GM23338 (cell line): ENCODE measurements around the gene TGOLN2. TPM values are rescaled to one million over a fixed set of nuclear protein-coding genes. Genes with fewer than 3 reads are reported as not detected.

Experiments used
- ATAC-seq: fragments of 200-7000 bp; cut with Tn5 transposase; 3 replicates; pipeline ENCODE4 v1.9.1; 2020
- DNase-seq: peaks from one replicate; pipeline ENCODE4 v3.0.0-alpha.2; 2015; ENCODE audit warnings: low spot score
- H2AFZ ChIP-seq: fragments of 200-600 bp; sonication (generic); 2 replicates; pipeline ENCODE4 v1.8.0; 2016; ENCODE audit warnings: antibody characterized with exemption, mild to moderate bottlenecking, moderate library complexity
- H3F3A ChIP-seq: fragments of 200-600 bp; sonication (generic); replicated peaks from 2 replicates; pipeline ENCODE4 v1.8.0; 2017; ENCODE audit warnings: antibody characterized with exemption, mixed run types, low read depth
- H3K27ac ChIP-seq: fragments of 200-600 bp; sonication (generic); 2 replicates; pipeline ENCODE4 v1.6.1; 2016; ENCODE audit warnings: low read depth
- H3K27me3 ChIP-seq: fragments of 200-600 bp; sonication (generic); 2 replicates; pipeline ENCODE4 v1.8.0; 2016; ENCODE audit warnings: mild to moderate bottlenecking, mixed run types, moderate library complexity; ENCODE audit not compliant: insufficient read depth
- H3K36me3 ChIP-seq: fragments of 200-600 bp; sonication (generic); 2 replicates; pipeline ENCODE4 v1.8.0; 2016; ENCODE audit warnings: mild to moderate bottlenecking; ENCODE audit not compliant: insufficient read depth
- H3K4me1 ChIP-seq: fragments of 200-600 bp; sonication (generic); 2 replicates; pipeline ENCODE4 v1.8.0; 2016; ENCODE audit warnings: mild to moderate bottlenecking, moderate library complexity; ENCODE audit not compliant: insufficient read depth
- H3K4me2 ChIP-seq: fragments of 200-600 bp; sonication (generic); 2 replicates; pipeline ENCODE4 v1.7.1; 2017; ENCODE audit warnings: mixed run types
- H3K4me3 ChIP-seq: fragments of 200-600 bp; sonication (generic); 2 replicates; pipeline ENCODE4 v1.6.1; 2016; ENCODE audit warnings: mixed run types
- H3K79me2 ChIP-seq: fragments of 200-600 bp; sonication (generic); replicated peaks from 2 replicates; pipeline ENCODE4 v1.8.0; 2017; ENCODE audit warnings: mild to moderate bottlenecking; ENCODE audit not compliant: insufficient read depth
- H3K9me2 ChIP-seq: fragments of 200-600 bp; sonication (generic); 2 replicates; pipeline ENCODE4 v1.8.0; 2017; ENCODE audit not compliant: insufficient read depth
- H4K20me1 ChIP-seq: fragments of 200-600 bp; sonication (generic); replicated peaks from 2 replicates; pipeline ENCODE4 v1.8.0; 2017; ENCODE audit warnings: mild to moderate bottlenecking; ENCODE audit not compliant: insufficient read depth
- H3K27ac Mint-ChIP-seq: 2 replicates; pipeline ENCODE4 v1.8.0; 2020; ENCODE audit warnings: inconsistent platforms, mild to moderate bottlenecking, moderate library complexity, mixed read lengths
- H3K27me3 Mint-ChIP-seq: 3 replicates; pipeline ENCODE4 v1.8.0; 2022; ENCODE audit warnings: low read depth, mild to moderate bottlenecking, moderate library complexity, mixed read lengths, inconsistent platforms; ENCODE audit not compliant: insufficient read depth, poor library complexity
- H3K36me3 Mint-ChIP-seq: 3 replicates; pipeline ENCODE4 v1.8.0; 2021; ENCODE audit warnings: low read depth, mild to moderate bottlenecking, inconsistent platforms, moderate library complexity, mixed read lengths
- H3K4me1 Mint-ChIP-seq: 3 replicates; pipeline ENCODE4 v1.8.0; 2020; ENCODE audit warnings: mild to moderate bottlenecking, inconsistent platforms, mixed read lengths
- H3K4me3 Mint-ChIP-seq: 3 replicates; pipeline ENCODE4 v1.8.0; 2021; ENCODE audit warnings: moderate library complexity, mild to moderate bottlenecking, inconsistent platforms, mixed read lengths
- H3K9me3 Mint-ChIP-seq: 3 replicates; pipeline ENCODE4 v1.8.0; 2020; ENCODE audit warnings: moderate library complexity, mild to moderate bottlenecking, inconsistent platforms, mixed read lengths
- CREB1 ChIP-seq: fragments of 250-450 bp; sonication (Bioruptor Pico); IDR thresholded peaks from 2 replicates; pipeline ENCODE4 v1.5.0; 2020; ENCODE audit warnings: low read depth, mild to moderate bottlenecking, moderate library complexity
- ETS1 ChIP-seq: IDR thresholded peaks from 2 replicates; pipeline ENCODE4 v1.6.1; 2016; ENCODE audit warnings: antibody characterized with exemption
- EZH2 ChIP-seq: fragments of 200-600 bp; sonication (generic); IDR thresholded peaks from one replicate; pipeline ENCODE4 v1.8.0; 2017; ENCODE audit warnings: antibody characterized with exemption, mild to moderate bottlenecking, low read depth; ENCODE audit not compliant: unreplicated experiment
- EZH2phosphoT487 ChIP-seq: fragments of 200-600 bp; sonication (generic); IDR thresholded peaks from one replicate; pipeline ENCODE4 v1.8.1; 2018; ENCODE audit warnings: antibody characterized with exemption; ENCODE audit not compliant: unreplicated experiment
- JUNB ChIP-seq: IDR thresholded peaks from one replicate; pipeline ENCODE4 v1.6.1; 2016; ENCODE audit warnings: antibody characterized with exemption; ENCODE audit not compliant: unreplicated experiment
- NANOG ChIP-seq: IDR thresholded peaks from 2 replicates; pipeline ENCODE4 v1.6.1; 2016; ENCODE audit warnings: antibody characterized with exemption, borderline replicate concordance
- POLR2AphosphoS5 ChIP-seq: IDR thresholded peaks from 2 replicates; pipeline ENCODE4 v1.6.1; 2016; ENCODE audit warnings: antibody characterized with exemption, low read depth
- STAT1 ChIP-seq: IDR thresholded peaks from one replicate; pipeline ENCODE4 v1.6.1; 2016; ENCODE audit warnings: antibody characterized with exemption; ENCODE audit not compliant: unreplicated experiment
- ZNF114 ChIP-seq: fragments of 250-450 bp; sonication (Bioruptor Pico); IDR thresholded peaks from 2 replicates; pipeline ENCODE4 v1.5.0; 2020; ENCODE audit warnings: mild to moderate bottlenecking, moderate library complexity
- ZNF331 ChIP-seq: fragments of 250-450 bp; sonication (Bioruptor Pico); IDR thresholded peaks from 2 replicates; pipeline ENCODE4 v1.5.0; 2020; ENCODE audit warnings: low read depth, mild to moderate bottlenecking, moderate library complexity
- polyA plus RNA-seq: library from polyadenylated mRNA; unstranded; fragments of >200 nt; fragmentation: Nextera tagmentation; extraction: Ambion mirVana; gene quantifications from 2 replicates; pipeline ENCODE4 v1.2.1, GENCODE V29; 2016
- total RNA-seq: library from RNA; depleted of rRNA; stranded (reverse); fragments of >200 nt; shearing (Covaris generic); gene quantifications from 2 replicates; pipeline ENCODE4 v1.2.3, GENCODE V29; 2014
- TF ChIP-seq, protein P1 (sequence below): IDR thresholded peaks from one replicate; pipeline ENCODE4 v1.6.1; 2018; ENCODE audit warnings: antibody characterized with exemption; ENCODE audit not compliant: unreplicated experiment

TGOLN2 gene
- total and polyA plus RNA-seq, 2 experiments from 2014 or later: 20.8 to 48.3 TPM

- ATAC-seq: no peak
- H3K27me3 ChIP-seq: no peaks in the 10 kb centered on the region
These were observed 48.7 kb upstream of the TGOLN2 start for GRCh38 chr2:85376291-85377065.

GRCh38 chr2:85371045-85371444, 43.3 kb upstream of the TGOLN2 start:
- DNase-seq: no peak
- Histone ChIP-seq H4K20me1 (no peaks in the 10 kb centered on the region), H2AFZ (no peak overlapping the region), H3K27ac (no peak overlapping the region), H3K4me1 (no peaks in the 10 kb centered on the region), H3K4me2 (no peak overlapping the region), H3F3A (no peaks in the 10 kb centered on the region), H3K9me2 (no peaks in the 10 kb centered on the region), H3K4me3 (no peak overlapping the region), H3K79me2 (no peaks in the 10 kb centered on the region), H3K36me3 (no peaks in the 10 kb centered on the region), H3K27me3 (no peaks in the 10 kb centered on the region)
- H3K4me3 Mint-ChIP-seq: no peak overlapping the region
- H3K36me3 Mint-ChIP-seq: peaks cover 8% of the 10 kb centered on the region; the same call in 2 of the 3 replicates
- H3K9me3 Mint-ChIP-seq: no peaks in the 10 kb centered on the region; the same call in 2 of the 3 replicates
- no peaks in the 10 kb centered on the region for H3K4me1 Mint-ChIP-seq
- ATAC-seq: no peak
- peaks cover under 1% of the 10 kb centered on the region for H3K27me3 Mint-ChIP-seq
- no peak overlapping the region for H3K27ac Mint-ChIP-seq
- TF ChIP-seq STAT1 (no peak), POLR2AphosphoS5 (no peak), NANOG (no peak), ETS1 (no peak), ZNF331 (CRISPR knock-in tag) (no peak), CREB1 (CRISPR knock-in tag) (no peak), ZNF114 (CRISPR knock-in tag) (no peak), JUNB (no peak), EZH2 (no peak), EZH2phosphoT487 (no peak)
- TF ChIP-seq, protein P1, sequence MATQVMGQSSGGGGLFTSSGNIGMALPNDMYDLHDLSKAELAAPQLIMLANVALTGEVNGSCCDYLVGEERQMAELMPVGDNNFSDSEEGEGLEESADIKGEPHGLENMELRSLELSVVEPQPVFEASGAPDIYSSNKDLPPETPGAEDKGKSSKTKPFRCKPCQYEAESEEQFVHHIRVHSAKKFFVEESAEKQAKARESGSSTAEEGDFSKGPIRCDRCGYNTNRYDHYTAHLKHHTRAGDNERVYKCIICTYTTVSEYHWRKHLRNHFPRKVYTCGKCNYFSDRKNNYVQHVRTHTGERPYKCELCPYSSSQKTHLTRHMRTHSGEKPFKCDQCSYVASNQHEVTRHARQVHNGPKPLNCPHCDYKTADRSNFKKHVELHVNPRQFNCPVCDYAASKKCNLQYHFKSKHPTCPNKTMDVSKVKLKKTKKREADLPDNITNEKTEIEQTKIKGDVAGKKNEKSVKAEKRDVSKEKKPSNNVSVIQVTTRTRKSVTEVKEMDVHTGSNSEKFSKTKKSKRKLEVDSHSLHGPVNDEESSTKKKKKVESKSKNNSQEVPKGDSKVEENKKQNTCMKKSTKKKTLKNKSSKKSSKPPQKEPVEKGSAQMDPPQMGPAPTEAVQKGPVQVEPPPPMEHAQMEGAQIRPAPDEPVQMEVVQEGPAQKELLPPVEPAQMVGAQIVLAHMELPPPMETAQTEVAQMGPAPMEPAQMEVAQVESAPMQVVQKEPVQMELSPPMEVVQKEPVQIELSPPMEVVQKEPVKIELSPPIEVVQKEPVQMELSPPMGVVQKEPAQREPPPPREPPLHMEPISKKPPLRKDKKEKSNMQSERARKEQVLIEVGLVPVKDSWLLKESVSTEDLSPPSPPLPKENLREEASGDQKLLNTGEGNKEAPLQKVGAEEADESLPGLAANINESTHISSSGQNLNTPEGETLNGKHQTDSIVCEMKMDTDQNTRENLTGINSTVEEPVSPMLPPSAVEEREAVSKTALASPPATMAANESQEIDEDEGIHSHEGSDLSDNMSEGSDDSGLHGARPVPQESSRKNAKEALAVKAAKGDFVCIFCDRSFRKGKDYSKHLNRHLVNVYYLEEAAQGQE: no peak

More at GRCh38 chr2:85376291-85377065, 48.7 kb upstream of the TGOLN2 start:
- no peak for DNase-seq
- Histone ChIP-seq H2AFZ (no peak overlapping the region), H3K9me2 (no peaks in the 10 kb centered on the region), H4K20me1 (no peaks in the 10 kb centered on the region), H3K36me3 (peaks cover 16% of the 10 kb centered on the region), H3K79me2 (no peaks in the 10 kb centered on the region), H3K4me2 (no peak overlapping the region), H3F3A (no peaks in the 10 kb centered on the region), H3K27ac (no peak overlapping the region), H3K4me1 (no peaks in the 10 kb centered on the region), H3K4me3 (no peak overlapping the region)
- H3K4me3 Mint-ChIP-seq: no peak overlapping the region
- peaks cover 4% of the 10 kb centered on the region for H3K27me3 Mint-ChIP-seq
- H3K36me3 Mint-ChIP-seq: peaks cover 41% of the 10 kb centered on the region
- H3K27ac Mint-ChIP-seq: no peak overlapping the region
- TF ChIP-seq ZNF331 (CRISPR knock-in tag) (no peak), EZH2phosphoT487 (no peak)
- peaks cover 19% of the 10 kb centered on the region for H3K9me3 Mint-ChIP-seq
- no peaks in the 10 kb centered on the region; the same call in 2 of the 3 replicates for H3K4me1 Mint-ChIP-seq
